H1 (cell line): ENCODE data around the gene ODAD3. TPM values are rescaled to one million over a fixed set of nuclear protein-coding genes. Genes with fewer than 3 reads are reported as not detected.

ENCODE experiments used
- CTCF ChIA-PET: fragments of 300-600 bp; sonication (Branson Sonifier 250); formaldehyde crosslinking; loops from one replicate; lab custom pipeline; 2021; ENCODE audit not compliant: partially characterized antibody; lab: Charles Lee
- POLR2A ChIA-PET: fragments of 300-600 bp; sonication (Branson Sonifier 250); formaldehyde crosslinking; loops from one replicate; lab custom pipeline; 2021; ENCODE audit warnings: inconsistent platforms; ENCODE audit not compliant: partially characterized antibody; lab: Charles Lee
- DNase-seq, 2 experiments: peaks; one replicate each; pipeline versions ENCODE4 v3.0.0 to v3.0.0-alpha.2; 2010 to 2022; ENCODE audit warnings: low spot score in 2 of 2, low read depth in 1 of 2, mixed read lengths in 1 of 2
- FAIRE-seq: peaks from 2 replicates; lab custom pipeline; 2011; peaks lifted over from hg19 to GRCh38; lab: Jason Lieb, UNC
- H2AFZ ChIP-seq: 2 replicates; pipeline ENCODE4 v1.8.1; 2012; ENCODE audit warnings: low read length, inconsistent platforms
- H2AK5ac ChIP-seq: 2 replicates; pipeline ENCODE4 v1.6.1; 2013; ENCODE audit warnings: low read depth, low read length
- H2BK120ac ChIP-seq: replicated peaks from 2 replicates; pipeline ENCODE3; 2013; ENCODE audit warnings: low read depth, low read length, inconsistent platforms
- H2BK12ac ChIP-seq: 2 replicates; pipeline ENCODE4 v1.6.1; 2013; ENCODE audit warnings: low read depth, low read length
- H2BK15ac ChIP-seq: 2 replicates; pipeline ENCODE4 v1.6.1; 2013; ENCODE audit warnings: low read length
- H2BK20ac ChIP-seq: 2 replicates; pipeline ENCODE4 v1.6.1; 2013; ENCODE audit warnings: low read length
- H2BK5ac ChIP-seq: 2 replicates; pipeline ENCODE4 v1.6.1; 2013; ENCODE audit warnings: low read depth, low read length
- H3K14ac ChIP-seq: 2 replicates; pipeline ENCODE4 v1.6.1; 2013; ENCODE audit warnings: inconsistent platforms; ENCODE audit not compliant: insufficient read length
- H3K18ac ChIP-seq: 2 replicates; pipeline ENCODE4 v1.6.1; 2013; ENCODE audit warnings: low read length; ENCODE audit errors: extremely low read depth
- H3K23ac ChIP-seq: 2 replicates; pipeline ENCODE4 v1.6.1; 2013; ENCODE audit warnings: inconsistent platforms; ENCODE audit not compliant: insufficient read length
- H3K23me2 ChIP-seq: 2 replicates; pipeline ENCODE4 v1.6.1; 2013; ENCODE audit warnings: low read depth, low read length
- H3K27ac ChIP-seq: 2 replicates; pipeline ENCODE4 v1.6.1; 2011; ENCODE audit warnings: low read depth, low read length, inconsistent platforms
- H3K27me3 ChIP-seq, 4 experiments: replicated peaks in 1 of 4; 1 replicate in 1 of 4; 2 replicates in 3 of 4; pipeline versions ENCODE4 v1.6.1 to v1.8.1; 2011 to 2013; ENCODE audit warnings: low read length in 3 of 4, mild to moderate bottlenecking in 3 of 4, inconsistent platforms in 2 of 4, mixed read lengths in 2 of 4, moderate library complexity in 1 of 4; ENCODE audit not compliant: control insufficient read depth in 3 of 4, insufficient read depth in 3 of 4; ENCODE audit errors: extremely low read depth in 1 of 4
- H3K36me3 ChIP-seq, 4 experiments: 2 replicates each; pipeline versions ENCODE4 v1.6.1 to v1.8.1; 2011 to 2013; ENCODE audit warnings: mild to moderate bottlenecking in 4 of 4, low read length in 3 of 4, moderate library complexity in 2 of 4, control low read depth in 1 of 4, inconsistent platforms in 1 of 4; ENCODE audit not compliant: insufficient read depth in 4 of 4, control insufficient read depth in 2 of 4
- H3K4ac ChIP-seq: replicated peaks from 2 replicates; pipeline ENCODE3; 2013; ENCODE audit warnings: low read length, low read depth, mixed read lengths, inconsistent platforms; ENCODE audit not compliant: insufficient read length
- H3K4me1 ChIP-seq, 4 experiments: replicated peaks in 1 of 4; 1 replicate in 1 of 4; 2 replicates in 3 of 4; pipeline versions ENCODE4 v1.6.1 to v1.8.1; 2011 to 2013; ENCODE audit warnings: low read length in 3 of 4, inconsistent platforms in 2 of 4, mixed read lengths in 1 of 4; ENCODE audit not compliant: insufficient read depth in 4 of 4, control insufficient read depth in 3 of 4
- H3K4me2 ChIP-seq, 2 experiments: 2 replicates each; pipeline versions ENCODE4 v1.6.1 to v1.8.1; 2011 to 2013; ENCODE audit warnings: low read depth in 2 of 2, low read length in 2 of 2, control low read depth in 1 of 2, inconsistent platforms in 1 of 2, mild to moderate bottlenecking in 1 of 2; ENCODE audit not compliant: insufficient read depth in 1 of 2
- H3K4me3 ChIP-seq, 4 experiments: fragments of 200-600, 300-600 bp in 1 of 4; sonication (generic), shearing (Covaris generic), sonication (Bioruptor Twin) in 1 of 4; 2 replicates each; pipeline versions ENCODE4 v1.5.1 to v1.8.1; 2011 to 2016; ENCODE audit warnings: low read length in 4 of 4, low read depth in 3 of 4, control low read depth in 2 of 4, inconsistent platforms in 2 of 4, mild to moderate bottlenecking in 2 of 4, mixed read lengths in 1 of 4, moderate library complexity in 1 of 4; ENCODE audit not compliant: insufficient read depth in 2 of 4; ENCODE audit errors: extremely low read depth in 1 of 4
- H3K56ac ChIP-seq: replicated peaks from 2 replicates; pipeline ENCODE3; 2013; ENCODE audit warnings: low read depth, mild to moderate bottlenecking, mixed read lengths, low read length, inconsistent platforms; ENCODE audit not compliant: insufficient read length
- H3K79me1 ChIP-seq: 2 replicates; pipeline ENCODE4 v1.6.1; 2013; ENCODE audit warnings: low read depth, low read length, control low read depth
- H3K79me2 ChIP-seq, 2 experiments: 2 replicates each; pipeline versions ENCODE4 v1.6.1 to v1.8.1; 2012 to 2013; ENCODE audit warnings: low read length in 2 of 2, mild to moderate bottlenecking in 2 of 2, inconsistent platforms in 1 of 2; ENCODE audit not compliant: insufficient read depth in 2 of 2, control insufficient read depth in 1 of 2
- H3K9ac ChIP-seq, 4 experiments: replicated peaks in 1 of 4; 1 replicate in 1 of 4; 2 replicates in 3 of 4; pipeline versions ENCODE4 v1.6.1 to v1.8.1; 2011 to 2013; ENCODE audit warnings: low read depth in 3 of 4, low read length in 3 of 4, control low read depth in 2 of 4, mild to moderate bottlenecking in 2 of 4, moderate library complexity in 2 of 4, inconsistent platforms in 1 of 4; ENCODE audit errors: extremely low read depth in 1 of 4
- H3K9me3 ChIP-seq, 2 experiments: 2 replicates each; pipeline versions ENCODE4 v1.6.1 to v1.8.1; 2012 to 2013; ENCODE audit warnings: mild to moderate bottlenecking in 2 of 2, moderate library complexity in 2 of 2, control low read depth in 1 of 2, inconsistent platforms in 1 of 2, low read depth in 1 of 2, low read length in 1 of 2, mixed read lengths in 1 of 2; ENCODE audit not compliant: insufficient read depth in 2 of 2
- H4K20me1 ChIP-seq, 2 experiments: replicated peaks in 1 of 2; 2 replicates each; pipeline versions ENCODE3 to v1.8.1; 2011 to 2013; ENCODE audit warnings: inconsistent platforms in 2 of 2, low read length in 2 of 2, mild to moderate bottlenecking in 1 of 2; ENCODE audit not compliant: insufficient read depth in 2 of 2, control insufficient read depth in 1 of 2
- H4K5ac ChIP-seq: 2 replicates; pipeline ENCODE4 v1.6.1; 2013; ENCODE audit warnings: low read length, low read depth, mixed read lengths, inconsistent platforms; ENCODE audit not compliant: insufficient read length
- H4K8ac ChIP-seq: 2 replicates; pipeline ENCODE4 v1.8.0; 2013; ENCODE audit warnings: mild to moderate bottlenecking, moderate library complexity, low read length, inconsistent platforms; ENCODE audit not compliant: insufficient read depth; ENCODE audit errors: extremely low read depth
- H4K91ac ChIP-seq: replicated peaks from 2 replicates; pipeline ENCODE3; 2013; ENCODE audit warnings: low read length, mixed read lengths, inconsistent platforms; ENCODE audit not compliant: insufficient read length
- CTBP2 ChIP-seq: IDR thresholded peaks from 2 replicates; pipeline ENCODE4 v1.7.0; 2011; ENCODE audit warnings: borderline replicate concordance, mild to moderate bottlenecking, moderate library complexity, mixed read lengths, low read length; ENCODE audit not compliant: insufficient read depth, insufficient read length
- WGBS, 2 experiments: shearing (Covaris generic) in 1 of 2; methylation state at CpG; one replicate each; pipeline versions ENCODE4 v1.1.6 to v1.1.7; 2013 to 2015; ENCODE audit warnings: low lambda C conversion rate in 2 of 2, mixed read lengths in 2 of 2, inconsistent platforms in 1 of 2, low coverage in 1 of 2, missing lambda C conversion rate in 1 of 2; ENCODE audit not compliant: insufficient replicate concordance in 2 of 2, insufficient coverage in 1 of 2, insufficient read length in 1 of 2; ENCODE audit errors: extremely low coverage in 1 of 2, missing lambda C conversion rate in 1 of 2; 5-methylcytosine and 5-hydroxymethylcytosine counted together
- polyA plus RNA-seq, 7 experiments: library from polyadenylated mRNA; depleted of rRNA in 3 of 7; stranded (reverse) in 5 of 7; unstranded in 2 of 7; fragments of >200 nt in 5 of 7; fragments of 200-250 nt in 2 of 7; gene quantifications; 1 replicate in 5 of 7; 2 replicates in 1 of 7; 4 replicates in 1 of 7; pipeline versions ENCODE4 v1.2.1 to v1.2.3, GENCODE V29; 2011 to 2013; ENCODE audit warnings: missing spikeins in 2 of 7, mixed read lengths in 2 of 7
- total RNA-seq: library from RNA; stranded (reverse); fragmentation: NEBNext Ultra II Directional; extraction: Animal tissue kit (Norgen Biotek cat#: 25700); gene quantifications from 2 replicates; pipeline ENCODE4 v1.2.1, GENCODE V29; 2021
- TF ChIP-seq, protein P1 (sequence below): IDR thresholded peaks from 2 replicates; pipeline ENCODE4 v1.6.1; 2012; ENCODE audit warnings: inconsistent platforms

The ODAD3 gene
- total and polyA plus RNA-seq, 2 of the 8 experiments (the other 6 are each of a cell fraction or from before 2014, with no cell fraction given): 2.1 to 2.2 TPM

DNA sequence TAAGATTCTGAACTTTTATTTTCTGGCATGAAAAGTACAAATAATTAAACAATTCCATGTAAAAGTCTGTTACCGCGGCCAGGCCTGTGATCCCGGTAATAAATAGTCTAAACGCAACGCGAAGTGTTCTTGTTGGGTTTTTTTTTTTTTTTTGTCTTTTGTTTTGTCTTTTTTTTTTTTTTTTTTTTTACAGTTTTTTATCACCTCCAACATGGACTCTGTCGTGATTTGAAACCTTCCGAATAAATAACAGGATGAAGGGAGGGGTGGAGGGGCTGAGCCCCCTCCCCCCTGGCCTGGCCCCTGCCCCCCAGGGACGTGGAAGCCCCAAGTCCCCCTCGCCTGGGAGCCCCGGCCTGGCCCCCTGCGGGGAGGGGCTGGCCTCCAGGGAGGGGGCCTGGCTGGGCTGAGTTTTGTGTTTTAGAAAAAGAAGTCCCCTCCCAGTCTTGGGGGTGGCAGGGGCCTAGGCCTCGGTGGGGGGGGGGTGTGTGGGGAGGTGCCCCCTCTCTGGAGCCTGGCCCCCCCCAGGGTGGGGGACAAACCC lies 16.5 kb upstream of the ODAD3 start:
- Histone ChIP-seq H2BK15ac (no peak overlapping the region), H3K27me3 (no peaks in the 10 kb centered on the region), H3K4me1 (peaks cover 2 to 13% (median 7%) of the 10 kb centered on the region in 4 experiments; a peak in 6 of 7 replicates), H3K9me3 (no peaks in the 10 kb centered on the region), H3K18ac (no peak overlapping the region; the same call in 1 of the 2 replicates), H3K4ac (no peak overlapping the region), H3K79me2 (no peaks in the 10 kb centered on the region), H3K4me2 (peak overlapping the region; percentile 36 to 51; a peak in 3 of 4 replicates), H3K23me2 (no peaks in the 10 kb centered on the region), H4K20me1 (peaks cover 0 to 10% of the 10 kb centered on the region in 2 experiments), H3K23ac (no peak overlapping the region), H2AK5ac (no peak overlapping the region), H2AFZ (no peak overlapping the region), H4K91ac (no peak overlapping the region), H2BK5ac (no peak overlapping the region), H2BK12ac (no peak overlapping the region), H3K36me3 (peaks cover 6 to 33% (median 24%) of the 10 kb centered on the region in 4 experiments; a peak in 5 of 8 replicates), H3K9ac (no peak overlapping the region), H3K14ac (no peak overlapping the region), H4K5ac (no peak overlapping the region), H2BK20ac (no peak overlapping the region), H3K4me3 (peak overlapping the region in 1 of 4 experiments; percentile 36; a peak in 1 of 8 replicates), H2BK120ac (no peak overlapping the region), H3K56ac (no peak overlapping the region), H4K8ac (peak overlapping the region; percentile 62; the same call in 1 of the 2 replicates), H3K79me1 (no peaks in the 10 kb centered on the region), H3K27ac (no peak overlapping the region)
- CTCF ChIA-PET: interaction anchor here (1.1 to 2.3 kb wide), 8 partner anchors 9 to 142 kb away, joined by 3 to 22 read pairs (median 8); partner anchors contain the start of genes ELAVL3, EPOR and ODAD3
- no peak for DNase-seq
- WGBS, 2 experiments: 49% methylated on average over 10 of the region's 13 CpGs; no CpG with 5 or more reads in 1 of the 2 experiments
- no peak for FAIRE-seq
- POLR2A ChIA-PET: interaction anchor here (1.1 to 3.3 kb wide), 7 partner anchors 14 to 67 kb away, joined by 3 to 14 read pairs (median 9); partner anchors contain the start of genes ELAVL3, EPOR, ODAD3 and PRKCSH
- TF ChIP-seq, protein P1, sequence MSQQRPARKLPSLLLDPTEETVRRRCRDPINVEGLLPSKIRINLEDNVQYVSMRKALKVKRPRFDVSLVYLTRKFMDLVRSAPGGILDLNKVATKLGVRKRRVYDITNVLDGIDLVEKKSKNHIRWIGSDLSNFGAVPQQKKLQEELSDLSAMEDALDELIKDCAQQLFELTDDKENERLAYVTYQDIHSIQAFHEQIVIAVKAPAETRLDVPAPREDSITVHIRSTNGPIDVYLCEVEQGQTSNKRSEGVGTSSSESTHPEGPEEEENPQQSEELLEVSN: no peak
- no peak for TF ChIP-seq CTBP2
